GM23338 (cell line): ENCODE results near the gene CST3. TPM values are rescaled to one million over a fixed set of nuclear protein-coding genes. Genes with fewer than 3 reads are reported as not detected.
"Not testable (repeated sequence)": the region's sequence is repeated elsewhere in the genome, so short reads cannot be mapped to it uniquely, and the experiment has no call there.

ENCODE experiments used
- ATAC-seq: fragments of 200-7000 bp; cut with Tn5 transposase; 3 replicates; pipeline ENCODE4 v1.9.1; 2020
- DNase-seq: peaks from one replicate; pipeline ENCODE4 v3.0.0-alpha.2; 2015; ENCODE audit warnings: low spot score
- H2AFZ ChIP-seq: fragments of 200-600 bp; sonication (generic); 2 replicates; pipeline ENCODE4 v1.8.0; 2016; ENCODE audit warnings: antibody characterized with exemption, mild to moderate bottlenecking, moderate library complexity
- H3F3A ChIP-seq: fragments of 200-600 bp; sonication (generic); replicated peaks from 2 replicates; pipeline ENCODE4 v1.8.0; 2017; ENCODE audit warnings: antibody characterized with exemption, mixed run types, low read depth
- H3K27ac ChIP-seq: fragments of 200-600 bp; sonication (generic); 2 replicates; pipeline ENCODE4 v1.6.1; 2016; ENCODE audit warnings: low read depth
- H3K27me3 ChIP-seq: fragments of 200-600 bp; sonication (generic); 2 replicates; pipeline ENCODE4 v1.8.0; 2016; ENCODE audit warnings: mild to moderate bottlenecking, mixed run types, moderate library complexity; ENCODE audit not compliant: insufficient read depth
- H3K36me3 ChIP-seq: fragments of 200-600 bp; sonication (generic); 2 replicates; pipeline ENCODE4 v1.8.0; 2016; ENCODE audit warnings: mild to moderate bottlenecking; ENCODE audit not compliant: insufficient read depth
- H3K4me1 ChIP-seq: fragments of 200-600 bp; sonication (generic); 2 replicates; pipeline ENCODE4 v1.8.0; 2016; ENCODE audit warnings: mild to moderate bottlenecking, moderate library complexity; ENCODE audit not compliant: insufficient read depth
- H3K4me2 ChIP-seq: fragments of 200-600 bp; sonication (generic); 2 replicates; pipeline ENCODE4 v1.7.1; 2017; ENCODE audit warnings: mixed run types
- H3K4me3 ChIP-seq: fragments of 200-600 bp; sonication (generic); 2 replicates; pipeline ENCODE4 v1.6.1; 2016; ENCODE audit warnings: mixed run types
- H3K79me2 ChIP-seq: fragments of 200-600 bp; sonication (generic); replicated peaks from 2 replicates; pipeline ENCODE4 v1.8.0; 2017; ENCODE audit warnings: mild to moderate bottlenecking; ENCODE audit not compliant: insufficient read depth
- H3K9me2 ChIP-seq: fragments of 200-600 bp; sonication (generic); 2 replicates; pipeline ENCODE4 v1.8.0; 2017; ENCODE audit not compliant: insufficient read depth
- H4K20me1 ChIP-seq: fragments of 200-600 bp; sonication (generic); replicated peaks from 2 replicates; pipeline ENCODE4 v1.8.0; 2017; ENCODE audit warnings: mild to moderate bottlenecking; ENCODE audit not compliant: insufficient read depth
- H3K27ac Mint-ChIP-seq: 2 replicates; pipeline ENCODE4 v1.8.0; 2020; ENCODE audit warnings: inconsistent platforms, mild to moderate bottlenecking, moderate library complexity, mixed read lengths
- H3K27me3 Mint-ChIP-seq: 3 replicates; pipeline ENCODE4 v1.8.0; 2022; ENCODE audit warnings: low read depth, mild to moderate bottlenecking, moderate library complexity, mixed read lengths, inconsistent platforms; ENCODE audit not compliant: insufficient read depth, poor library complexity
- H3K36me3 Mint-ChIP-seq: 3 replicates; pipeline ENCODE4 v1.8.0; 2021; ENCODE audit warnings: low read depth, mild to moderate bottlenecking, inconsistent platforms, moderate library complexity, mixed read lengths
- H3K4me1 Mint-ChIP-seq: 3 replicates; pipeline ENCODE4 v1.8.0; 2020; ENCODE audit warnings: mild to moderate bottlenecking, inconsistent platforms, mixed read lengths
- H3K4me3 Mint-ChIP-seq: 3 replicates; pipeline ENCODE4 v1.8.0; 2021; ENCODE audit warnings: moderate library complexity, mild to moderate bottlenecking, inconsistent platforms, mixed read lengths
- H3K9me3 Mint-ChIP-seq: 3 replicates; pipeline ENCODE4 v1.8.0; 2020; ENCODE audit warnings: moderate library complexity, mild to moderate bottlenecking, inconsistent platforms, mixed read lengths
- JUNB ChIP-seq: IDR thresholded peaks from one replicate; pipeline ENCODE4 v1.6.1; 2016; ENCODE audit warnings: antibody characterized with exemption; ENCODE audit not compliant: unreplicated experiment
- NANOG ChIP-seq: IDR thresholded peaks from 2 replicates; pipeline ENCODE4 v1.6.1; 2016; ENCODE audit warnings: antibody characterized with exemption, borderline replicate concordance
- STAT1 ChIP-seq: IDR thresholded peaks from one replicate; pipeline ENCODE4 v1.6.1; 2016; ENCODE audit warnings: antibody characterized with exemption; ENCODE audit not compliant: unreplicated experiment
- polyA plus RNA-seq: library from polyadenylated mRNA; unstranded; fragments of >200 nt; fragmentation: Nextera tagmentation; extraction: Ambion mirVana; gene quantifications from 2 replicates; pipeline ENCODE4 v1.2.1, GENCODE V29; 2016
- total RNA-seq: library from RNA; depleted of rRNA; stranded (reverse); fragments of >200 nt; shearing (Covaris generic); gene quantifications from 2 replicates; pipeline ENCODE4 v1.2.3, GENCODE V29; 2014
- TF ChIP-seq, protein P1 (sequence below): IDR thresholded peaks from 2 replicates; pipeline ENCODE4 v1.6.1; 2016; ENCODE audit warnings: antibody characterized with exemption

Gene CST3
- total and polyA plus RNA-seq, 2 experiments from 2014 or later, result 51.8 to 71.5 TPM

DNA sequence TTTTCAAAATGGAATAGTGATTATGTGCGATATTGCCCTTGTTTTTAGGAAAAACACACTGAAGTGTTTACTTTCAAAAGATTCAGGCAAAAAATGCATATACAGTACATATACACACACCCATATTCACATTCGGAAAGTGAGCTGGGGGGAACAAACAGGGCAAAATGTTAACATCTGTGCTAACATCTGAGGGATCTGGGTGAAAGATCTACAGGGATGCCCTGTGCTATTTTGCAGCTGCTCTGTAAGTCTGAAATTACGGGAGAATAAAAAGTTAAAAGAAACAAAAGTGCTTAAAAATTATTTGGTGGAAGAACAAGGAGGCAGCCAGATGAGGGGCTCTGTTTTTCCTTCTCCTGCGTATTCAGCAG lies 860 bp downstream of the CST3 start:
- H4K20me1 ChIP-seq, result no peaks in the 10 kb centered on the region
- no peaks in the 10 kb centered on the region for H3K36me3 ChIP-seq
- Mint-ChIP-seq H3K4me1 (peaks cover 22% of the 10 kb centered on the region), H3K4me3 (peak overlapping the region; percentile 80), H3K27me3 (peaks cover 22% of the 10 kb centered on the region), H3K27ac (no peak overlapping the region), H3K9me3 (peaks cover 5% of the 10 kb centered on the region; the same call in 1 of the 3 replicates), H3K36me3 (no peaks in the 10 kb centered on the region; the same call in 2 of the 3 replicates)
- peak overlapping the region; percentile 94; the same call in 1 of the 2 replicates for H2AFZ ChIP-seq
- H3K4me3 ChIP-seq, result peak overlapping the region; percentile 84
- peaks cover 3% of the 10 kb centered on the region; the same call in 1 of the 2 replicates for H3K9me2 ChIP-seq
- ATAC-seq, result no peak
- peaks cover 6% of the 10 kb centered on the region; the same call in 1 of the 2 replicates for H3K4me1 ChIP-seq
- H3K27me3 ChIP-seq, result peaks cover 12% of the 10 kb centered on the region
- TF ChIP-seq, protein P1, sequence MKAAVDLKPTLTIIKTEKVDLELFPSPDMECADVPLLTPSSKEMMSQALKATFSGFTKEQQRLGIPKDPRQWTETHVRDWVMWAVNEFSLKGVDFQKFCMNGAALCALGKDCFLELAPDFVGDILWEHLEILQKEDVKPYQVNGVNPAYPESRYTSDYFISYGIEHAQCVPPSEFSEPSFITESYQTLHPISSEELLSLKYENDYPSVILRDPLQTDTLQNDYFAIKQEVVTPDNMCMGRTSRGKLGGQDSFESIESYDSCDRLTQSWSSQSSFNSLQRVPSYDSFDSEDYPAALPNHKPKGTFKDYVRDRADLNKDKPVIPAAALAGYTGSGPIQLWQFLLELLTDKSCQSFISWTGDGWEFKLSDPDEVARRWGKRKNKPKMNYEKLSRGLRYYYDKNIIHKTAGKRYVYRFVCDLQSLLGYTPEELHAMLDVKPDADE, result no peak
- no peak for TF ChIP-seq STAT1
- no peak for DNase-seq
- H3K79me2 ChIP-seq, result no peaks in the 10 kb centered on the region
- H3K4me2 ChIP-seq, result peak overlapping the region; percentile 92
- H3F3A ChIP-seq, result no peaks in the 10 kb centered on the region
- no peak overlapping the region for H3K27ac ChIP-seq

DNA sequence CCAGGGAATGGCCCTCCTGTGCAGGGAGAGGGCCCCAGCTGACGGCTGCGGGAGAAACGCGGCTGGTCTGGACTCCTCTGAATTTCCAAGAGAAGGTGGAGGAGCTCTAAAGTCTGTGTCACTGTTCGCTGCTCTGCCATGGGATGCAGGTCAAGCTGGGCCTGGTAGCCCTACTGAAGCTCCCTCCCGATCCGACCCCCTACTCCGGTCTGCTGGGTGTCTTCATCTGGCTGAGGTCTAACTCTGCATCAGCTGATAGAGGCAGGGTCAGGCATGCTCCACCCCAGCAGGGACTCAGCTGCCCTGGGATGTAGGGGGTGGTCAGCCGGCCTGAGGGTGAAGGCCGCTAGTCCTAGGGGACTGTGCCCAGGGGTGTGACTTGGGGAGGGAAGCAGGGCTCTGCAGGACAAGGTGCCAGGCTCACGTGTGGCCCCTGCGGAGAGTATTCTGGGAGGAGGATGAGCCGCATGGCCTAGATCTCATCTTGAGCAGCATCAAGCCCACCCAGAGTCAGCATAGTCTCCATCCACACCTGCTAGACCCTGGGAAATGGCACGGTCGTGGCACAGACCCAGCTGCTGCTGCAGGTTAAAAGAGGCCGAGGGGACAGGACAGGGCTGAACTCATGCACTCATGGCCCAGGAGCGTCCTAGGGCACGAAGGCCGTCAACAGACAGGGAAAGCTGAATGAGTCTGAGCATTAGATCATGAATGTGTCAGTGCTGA lies 1.4 kb downstream of the CST3 start:
- Histone ChIP-seq H3F3A (no peaks in the 10 kb centered on the region), H3K79me2 (no peaks in the 10 kb centered on the region), H4K20me1 (no peaks in the 10 kb centered on the region), H3K27me3 (peaks cover 12% of the 10 kb centered on the region), H3K4me1 (peaks cover 6% of the 10 kb centered on the region; the same call in 1 of the 2 replicates), H2AFZ (no peak overlapping the region), H3K4me2 (peak overlapping the region; percentile 92), H3K9me2 (peaks cover 3% of the 10 kb centered on the region; the same call in 1 of the 2 replicates), H3K36me3 (no peaks in the 10 kb centered on the region), H3K27ac (no peak overlapping the region), H3K4me3 (peak overlapping the region; percentile 84)
- Mint-ChIP-seq H3K9me3 (peaks cover 5% of the 10 kb centered on the region; the same call in 1 of the 3 replicates), H3K4me3 (peak overlapping the region; percentile 80), H3K27me3 (peaks cover 22% of the 10 kb centered on the region), H3K27ac (no peak overlapping the region; the same call in 1 of the 2 replicates), H3K36me3 (no peaks in the 10 kb centered on the region; the same call in 2 of the 3 replicates), H3K4me1 (peaks cover 22% of the 10 kb centered on the region)
- no peak; the same call in 2 of the 3 replicates for ATAC-seq
- no peak for DNase-seq
- TF ChIP-seq NANOG (no peak), JUNB (no peak)

DNA sequence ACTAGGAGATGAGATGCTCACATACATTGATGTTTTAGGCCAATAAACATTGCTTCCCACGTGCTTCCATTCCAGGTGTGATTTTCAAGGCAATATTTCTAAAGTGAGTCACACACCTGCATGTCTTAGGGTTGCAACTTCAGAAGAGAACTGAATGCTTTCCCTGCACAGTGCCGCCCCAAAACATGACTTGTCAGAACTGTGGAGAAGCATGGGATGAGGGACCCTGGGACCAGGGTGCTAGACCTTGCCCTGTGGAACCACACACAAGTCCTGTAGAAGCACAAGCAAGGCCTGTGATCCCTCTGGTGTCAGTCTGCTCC lies 2.0 kb downstream of the CST3 start:
- H3K4me2 ChIP-seq, H3K27ac ChIP-seq, H3K27ac Mint-ChIP-seq, H2AFZ ChIP-seq, ATAC-seq, H3K4me3 ChIP-seq, H3K36me3 ChIP-seq, H3K79me2 ChIP-seq, H3K36me3 Mint-ChIP-seq, H3F3A ChIP-seq, H3K9me3 Mint-ChIP-seq, H4K20me1 ChIP-seq, H3K4me1 ChIP-seq, DNase-seq, H3K9me2 ChIP-seq: not testable (repeated sequence)
- Mint-ChIP-seq H3K4me3 (peak overlapping the region; percentile 19; the same call in 1 of the 3 replicates), H3K4me1 (peaks cover 18% of the 10 kb centered on the region), H3K27me3 (peaks cover 20% of the 10 kb centered on the region)
- peaks cover 12% of the 10 kb centered on the region for H3K27me3 ChIP-seq
